Measurements from ENCODE around the gene GPC5.
A peak's percentile ranks its signal among the peaks of the same experiment; 100 is the strongest.
"Not testable (repeated sequence)": the region's sequence is repeated elsewhere in the genome, so short reads cannot be mapped to it uniquely, and the experiment has no call there.

Gene GPC5

DNA sequence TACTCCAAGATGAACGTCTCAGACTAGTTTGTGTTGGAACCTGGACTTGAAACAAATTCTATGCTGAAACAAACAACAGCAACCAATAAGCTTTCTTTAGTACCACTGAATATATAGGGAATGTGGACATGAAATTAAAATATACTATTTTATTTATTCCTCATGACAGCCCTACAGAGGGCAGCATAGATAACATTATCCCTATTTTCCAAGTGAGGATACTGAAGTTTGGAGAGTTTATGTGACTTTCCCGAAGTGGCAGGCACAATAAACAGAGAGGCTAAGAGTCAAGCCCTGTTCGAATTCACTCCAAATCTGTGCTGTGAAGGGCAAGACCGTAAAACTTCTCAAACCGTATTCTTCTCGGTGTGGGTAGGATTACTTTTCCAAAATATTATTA, 1318.3 kb downstream of the GPC5 start:
- peak; percentile 20 for DNase-seq

DNA sequence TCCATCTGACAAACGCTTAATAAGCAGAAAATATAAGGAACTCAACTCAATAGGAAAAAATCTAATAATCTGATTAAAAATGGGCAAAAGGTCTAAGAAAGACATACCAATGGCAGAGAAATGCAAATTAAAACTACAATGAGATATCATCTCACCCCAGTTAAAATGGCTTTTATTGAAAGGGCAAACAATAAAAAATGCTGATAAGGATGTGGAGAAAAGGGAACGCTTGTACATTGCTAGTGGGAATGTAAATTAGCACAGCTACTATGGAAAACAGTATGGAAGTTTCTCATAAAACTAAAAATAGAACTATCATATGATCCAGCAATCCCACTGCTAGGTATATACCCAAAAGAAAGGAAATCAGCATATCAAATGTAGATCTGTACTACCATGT, 1319.4 kb downstream of the GPC5 start:
- no peak for DNase-seq

DNA sequence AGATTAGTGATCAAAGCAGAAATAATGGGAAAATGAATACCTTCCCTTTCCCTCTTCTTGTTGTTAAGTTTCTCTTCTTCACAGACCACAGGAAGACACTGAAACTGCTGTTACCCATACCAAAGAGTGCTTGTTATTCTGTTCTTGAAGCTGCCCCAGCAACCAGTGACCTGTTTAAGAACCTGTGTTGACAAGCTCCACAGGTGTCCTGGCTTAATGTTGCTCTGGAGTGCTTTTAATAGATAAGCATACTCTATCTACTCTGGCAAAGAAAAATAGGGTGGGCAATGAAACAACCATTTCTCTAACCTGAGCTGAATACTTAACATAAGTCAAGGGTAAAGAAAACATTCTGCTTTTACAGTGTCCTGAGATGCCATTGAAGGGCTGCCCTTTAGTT, 1321.4 kb downstream of the GPC5 start:
- DNase-seq, result peak; percentile 25

DNA sequence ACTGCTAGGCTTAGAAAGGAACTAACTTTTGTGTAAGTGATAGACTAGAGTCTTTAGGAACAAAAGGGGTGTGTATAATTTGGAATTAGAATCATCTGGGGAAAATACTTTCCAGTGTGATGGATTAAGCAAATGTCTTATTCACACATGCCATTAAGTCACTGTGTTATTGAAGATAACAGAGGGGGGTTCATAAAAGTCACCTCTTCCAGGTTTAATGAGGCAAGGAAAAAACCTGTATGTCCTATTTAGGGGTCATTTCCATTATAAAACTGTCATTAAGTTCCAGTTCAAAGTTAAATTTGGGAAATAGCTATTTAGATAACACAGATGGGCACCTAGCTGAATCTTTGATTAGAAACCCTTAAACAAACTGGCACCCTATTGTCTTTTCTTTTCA, 1323.2 kb downstream of the GPC5 start:
- no peak for DNase-seq

DNA sequence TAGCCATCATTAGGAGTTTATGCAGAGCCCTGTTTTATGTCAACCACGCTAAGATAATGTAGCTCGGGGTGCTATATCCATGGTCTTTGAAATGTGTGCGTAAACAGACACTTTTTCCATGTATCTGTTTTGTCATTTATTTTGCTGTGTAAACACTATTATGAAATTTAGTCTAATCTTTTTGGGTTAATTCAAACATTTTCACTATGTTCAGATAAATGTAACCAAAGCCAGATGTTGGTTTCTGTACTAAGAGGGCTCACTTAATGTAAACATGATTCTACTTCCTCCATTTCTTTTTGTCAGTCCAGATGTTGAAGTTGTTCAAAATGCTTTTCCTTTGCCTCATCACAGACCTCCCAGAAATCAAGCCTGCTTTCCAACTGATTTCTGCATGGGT, 1328.7 kb downstream of the GPC5 start:
- no peak for DNase-seq

DNA sequence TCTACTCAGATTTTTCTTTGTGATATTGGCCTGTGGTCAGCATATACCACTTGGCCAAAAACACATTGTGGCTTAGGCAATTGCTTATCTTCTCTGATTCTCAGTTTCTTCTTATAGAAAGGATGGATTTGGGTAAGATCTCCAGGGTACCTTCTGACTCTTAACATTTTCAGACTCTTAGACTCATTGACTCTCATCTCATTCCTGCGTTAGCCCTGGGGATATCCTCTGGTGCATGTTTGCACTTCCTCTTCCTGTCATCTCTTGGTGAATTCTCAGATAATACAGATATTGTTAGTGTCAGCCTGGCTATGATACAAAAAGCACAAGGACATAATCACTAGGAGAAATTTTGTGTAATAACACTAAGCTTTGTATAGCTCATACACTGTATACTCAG, 1335.6 kb downstream of the GPC5 start:
- no peak for DNase-seq

DNA sequence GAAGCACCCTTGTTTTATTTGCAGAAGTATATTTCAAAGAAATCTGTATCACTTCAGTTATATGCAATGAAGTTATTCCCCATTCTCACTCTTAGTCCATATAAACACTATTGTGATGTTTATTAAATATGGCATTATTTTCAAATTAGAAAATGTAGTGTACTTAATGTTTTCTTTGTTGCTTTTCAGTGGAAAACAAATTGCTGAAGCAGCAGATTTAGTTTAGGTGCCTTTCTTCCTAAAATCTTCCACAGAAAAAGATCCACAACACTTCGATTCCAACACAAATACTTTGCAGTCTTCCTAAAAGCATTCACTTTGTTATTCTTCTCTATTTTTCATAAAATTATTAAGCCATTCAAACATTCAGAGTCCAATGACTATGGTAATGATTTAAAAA, 1336.1 kb downstream of the GPC5 start:
- no peak for DNase-seq

DNA sequence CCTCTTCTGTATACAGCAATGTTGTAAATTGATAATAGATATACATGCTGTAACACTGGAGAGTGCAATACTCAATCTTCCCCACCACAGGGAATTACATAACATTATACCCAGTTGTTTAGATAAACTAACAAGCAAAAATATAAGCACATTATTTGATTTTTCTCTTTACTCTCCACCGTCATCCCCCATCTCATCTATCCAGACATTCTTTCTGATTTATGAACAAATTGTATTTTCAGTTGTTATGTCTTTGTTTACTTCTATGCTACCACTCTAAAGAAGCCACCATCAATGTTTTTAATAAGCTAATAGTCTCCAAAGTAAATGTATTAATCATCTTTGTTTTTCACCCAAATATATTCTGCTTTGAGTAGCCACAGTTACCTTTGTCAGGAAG, 1337.5 kb downstream of the GPC5 start:
- DNase-seq, result no peak

DNA sequence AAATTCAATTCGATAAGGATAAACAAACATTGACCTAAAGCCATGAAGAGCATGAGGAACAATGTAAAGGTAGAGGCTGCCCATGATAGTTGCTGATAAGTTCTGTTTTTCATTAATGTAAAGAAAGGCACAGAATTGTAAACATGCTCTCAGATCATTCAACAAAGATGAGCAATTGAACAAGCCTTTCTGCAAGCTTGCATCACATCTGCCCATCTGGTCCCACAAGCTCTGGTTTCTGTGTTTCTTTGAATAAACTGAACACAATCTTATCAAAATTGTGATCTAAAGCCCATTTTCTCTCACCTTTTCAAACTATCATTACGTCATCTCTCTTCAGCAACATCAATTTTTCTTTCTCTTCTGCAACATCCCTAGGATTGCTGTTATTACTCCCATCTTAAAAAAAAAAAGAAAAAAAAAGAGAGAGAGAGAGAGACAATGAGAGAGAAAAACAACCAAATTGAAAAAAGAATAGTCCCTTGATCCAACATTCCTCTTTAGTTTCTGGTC, 1340.9 kb downstream of the GPC5 start:
- DNase-seq, result no peak

DNA sequence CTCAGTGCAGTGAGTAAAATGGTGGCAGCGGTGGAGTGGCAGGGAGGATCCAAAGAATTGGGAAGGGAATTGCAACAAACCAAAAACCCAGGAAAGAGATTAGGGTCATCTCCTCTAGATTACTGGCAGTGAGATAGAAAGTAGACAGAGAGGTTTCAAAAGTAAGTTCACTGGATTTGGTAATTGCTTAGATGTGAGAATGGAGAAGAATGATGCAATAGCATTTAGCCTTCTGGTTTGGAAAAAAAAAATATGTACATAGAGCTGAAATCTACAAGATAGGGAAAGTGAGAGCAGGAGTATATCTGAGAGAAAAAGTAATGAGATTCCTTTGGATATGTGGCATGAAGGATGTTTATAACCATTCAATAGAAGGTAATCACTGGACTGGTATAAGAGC, 1345.6 kb downstream of the GPC5 start:
- no peak for DNase-seq

DNA sequence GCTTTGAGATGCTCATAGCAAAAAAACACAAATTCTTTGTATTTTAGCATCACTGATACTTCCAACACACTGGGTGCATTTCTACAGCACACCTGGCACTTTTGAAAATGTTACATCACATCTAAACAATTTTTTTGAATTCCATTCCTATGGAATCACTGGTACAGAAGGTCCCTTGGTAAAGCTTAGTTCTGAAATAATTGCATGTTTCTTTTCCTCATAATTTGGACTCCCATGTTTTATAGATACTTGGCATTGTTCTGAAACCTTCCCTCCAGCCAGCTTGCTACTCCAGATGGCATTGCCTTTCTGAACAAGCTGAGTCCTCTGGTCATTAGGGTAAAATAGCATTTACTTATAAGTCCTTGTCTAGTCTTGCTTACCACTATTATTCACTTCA, 1346.8 kb downstream of the GPC5 start:
- DNase-seq, result peak; percentile 44

DNA sequence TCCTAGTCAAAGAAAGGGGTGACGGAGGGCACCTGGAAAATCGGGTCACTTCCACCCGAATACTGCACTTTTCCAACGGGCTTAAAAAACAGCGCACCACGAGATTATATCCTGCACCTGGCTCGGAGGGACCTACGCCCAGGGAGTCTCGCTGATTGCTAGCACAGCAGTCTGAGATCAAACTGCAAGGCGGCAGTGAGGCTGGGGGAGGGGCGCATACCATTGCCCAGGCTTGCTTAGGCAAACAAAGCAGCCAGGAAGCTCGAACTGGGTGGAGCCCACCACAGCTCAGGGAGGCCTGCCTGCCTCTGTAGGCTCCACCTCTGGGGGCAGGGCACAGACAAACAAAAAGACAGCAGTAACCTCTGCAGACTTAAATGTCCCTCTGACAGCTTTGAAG, 1354.3 kb downstream of the GPC5 start:
- DNase-seq, result not testable (repeated sequence)

DNA sequence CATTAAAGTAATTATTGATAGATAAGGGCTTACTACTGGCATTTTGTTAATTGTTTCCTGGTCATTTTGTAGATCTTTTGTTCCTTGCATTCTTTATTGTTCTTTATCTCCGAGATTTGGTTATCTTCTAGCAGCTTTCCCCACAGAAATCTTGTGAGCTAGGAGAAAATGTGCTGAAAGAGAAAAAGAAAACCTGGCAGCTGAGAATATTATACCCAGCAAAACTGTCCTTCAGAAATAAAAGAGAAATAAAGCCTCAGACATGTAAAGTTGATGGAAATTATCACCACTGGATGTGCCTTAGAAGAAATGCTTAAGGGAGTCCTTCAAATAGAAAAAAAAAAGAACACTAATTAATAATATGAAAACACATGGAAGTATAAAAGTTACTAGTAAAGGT, 1363.3 kb downstream of the GPC5 start:
- DNase-seq, result no peak

DNA sequence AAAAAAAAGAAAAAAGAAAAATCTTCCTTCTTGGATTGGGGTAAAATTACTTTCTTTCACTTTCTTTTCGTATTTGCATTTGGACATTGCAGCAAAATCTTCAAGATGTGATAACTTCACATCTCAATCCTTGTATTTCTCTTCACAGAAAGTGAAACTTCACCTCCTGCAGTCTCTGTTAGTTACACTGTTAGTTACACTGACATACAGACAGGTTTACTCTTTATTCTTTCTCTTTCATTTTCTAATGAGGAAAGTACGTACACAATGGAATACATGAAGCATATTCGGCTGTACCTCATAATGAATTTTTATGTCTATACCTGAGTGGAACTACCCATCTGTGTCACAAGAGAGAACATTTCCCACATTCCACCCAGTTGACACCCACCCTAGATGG, 1369.0 kb downstream of the GPC5 start:
- no peak for DNase-seq

DNA sequence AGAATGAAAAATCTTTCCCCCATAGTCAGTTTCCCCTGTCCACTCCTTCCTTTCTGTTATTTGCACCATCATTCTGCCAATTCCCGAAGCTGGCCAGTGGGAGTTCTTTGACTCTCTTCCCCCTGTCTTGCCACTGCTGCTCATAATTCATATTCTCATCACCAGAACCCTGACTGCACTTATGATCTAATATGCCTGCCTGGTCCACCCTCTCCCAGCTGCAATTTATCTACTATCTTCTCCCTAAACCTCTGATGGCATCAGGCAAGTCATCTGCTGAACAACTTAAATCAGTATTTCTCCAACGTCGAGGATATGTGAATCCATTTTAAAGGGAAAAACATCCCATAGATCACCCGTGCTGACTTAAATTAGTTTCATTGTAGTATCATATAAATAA, 1370.2 kb downstream of the GPC5 start:
- no peak for DNase-seq

DNA sequence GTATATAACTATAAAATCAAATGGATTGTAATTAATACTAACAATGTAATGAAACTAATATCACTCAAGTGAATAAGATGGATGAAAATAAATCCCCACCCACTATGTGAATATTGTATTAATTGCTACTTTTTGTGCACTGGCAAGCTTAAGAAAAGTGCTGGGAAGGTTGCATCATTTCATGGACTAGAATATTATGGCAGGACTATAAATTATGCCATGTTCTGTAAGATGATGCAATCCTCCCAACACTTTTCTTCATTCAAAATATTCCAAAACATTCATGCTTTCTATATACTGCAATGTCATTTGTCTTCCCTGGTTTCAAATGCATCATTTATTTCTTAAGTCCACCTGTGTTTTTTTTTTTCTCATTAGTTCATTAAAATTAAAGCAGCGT, 1370.6 kb downstream of the GPC5 start:
- DNase-seq, result no peak

DNA sequence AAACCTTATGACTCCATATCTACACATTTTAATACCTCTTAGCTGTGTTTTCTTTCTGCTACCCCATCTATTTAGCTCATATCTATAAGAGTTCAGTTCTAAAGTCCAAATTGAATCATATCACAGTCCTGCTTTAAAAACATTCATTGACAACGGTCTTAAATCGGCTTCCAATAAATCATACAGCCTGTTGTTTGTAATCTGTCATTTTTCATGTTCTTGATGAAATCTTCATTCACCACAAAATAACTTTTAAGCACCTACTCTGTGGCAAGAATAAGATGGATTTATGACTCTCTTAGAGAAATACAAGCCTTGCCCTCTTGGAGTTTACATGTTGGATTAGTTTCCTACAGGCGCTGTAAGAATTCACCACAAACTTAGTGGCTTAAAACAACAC, 1377.2 kb downstream of the GPC5 start:
- DNase-seq, result no peak

DNA sequence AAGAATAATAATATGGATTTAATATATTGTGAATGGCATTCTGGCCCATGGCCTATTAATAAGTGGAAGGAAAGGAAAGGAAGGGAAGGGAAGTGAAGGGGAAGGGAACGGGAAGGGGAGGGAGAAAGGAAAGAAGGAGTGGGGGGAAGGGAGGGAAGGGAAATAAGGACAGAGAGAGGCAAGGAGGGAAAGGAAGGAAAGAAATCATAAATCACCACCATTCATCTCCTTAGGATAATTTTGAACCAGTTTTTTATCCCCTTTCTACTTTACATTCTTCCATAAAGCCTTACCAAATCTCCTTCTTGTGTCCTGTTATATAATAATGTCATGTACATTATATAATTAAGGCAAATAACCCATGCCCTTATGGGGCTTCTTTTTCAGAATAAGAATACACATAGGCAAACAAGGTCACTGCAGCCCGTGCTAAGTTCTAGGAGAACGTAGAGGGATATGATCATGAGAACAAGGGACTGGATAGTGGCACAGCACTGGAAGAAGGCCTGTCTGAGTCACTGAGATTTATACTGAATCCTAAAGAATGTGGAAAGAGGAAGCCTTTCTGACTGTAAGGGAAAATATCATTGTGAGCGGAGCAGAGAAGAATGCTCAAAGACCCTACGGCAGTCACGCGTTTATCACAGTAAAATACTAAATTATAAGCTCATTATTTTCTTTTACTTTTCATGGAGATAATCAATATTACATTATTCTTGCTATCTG, 1383.7 kb downstream of the GPC5 start:
- no peak for DNase-seq

DNA sequence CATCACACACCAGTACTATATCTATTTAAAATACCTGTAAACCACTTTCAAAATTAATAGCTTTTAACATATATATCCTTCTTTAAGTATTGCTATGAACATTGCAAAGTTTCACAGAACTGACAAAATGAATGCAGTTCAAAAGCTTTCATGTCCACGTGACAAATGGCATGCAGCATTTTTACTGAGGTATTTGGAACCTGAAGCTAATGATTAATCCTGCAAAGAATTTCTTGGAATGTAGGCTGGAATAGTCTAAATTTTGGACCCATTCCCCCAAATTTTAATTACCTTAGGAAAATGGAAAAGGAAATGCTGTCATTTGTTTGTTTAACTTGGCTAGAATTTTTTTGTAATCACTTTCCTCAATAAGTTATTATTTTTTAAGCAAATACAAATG, 1404.4 kb downstream of the GPC5 start:
- DNase-seq, result no peak

DNA sequence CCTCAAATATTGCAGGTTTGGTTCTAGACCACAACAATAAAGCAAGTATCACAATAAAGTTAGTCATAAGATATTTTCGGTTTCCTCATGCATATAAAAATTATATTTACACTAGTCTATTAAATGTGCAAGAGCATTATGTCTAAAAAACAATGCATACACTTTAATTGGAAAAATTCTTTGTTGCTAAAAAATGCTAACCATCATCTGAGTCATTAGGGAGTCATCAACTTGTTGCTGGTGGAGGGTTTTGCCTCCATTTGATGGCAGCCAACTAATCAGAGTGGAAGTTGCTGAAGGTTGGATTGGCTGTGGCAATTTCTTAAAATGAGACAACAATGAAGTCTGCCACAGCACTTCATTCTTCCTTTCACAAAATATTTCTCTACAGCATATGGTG, 1405.9 kb downstream of the GPC5 start:
- DNase-seq, result no peak

DNA sequence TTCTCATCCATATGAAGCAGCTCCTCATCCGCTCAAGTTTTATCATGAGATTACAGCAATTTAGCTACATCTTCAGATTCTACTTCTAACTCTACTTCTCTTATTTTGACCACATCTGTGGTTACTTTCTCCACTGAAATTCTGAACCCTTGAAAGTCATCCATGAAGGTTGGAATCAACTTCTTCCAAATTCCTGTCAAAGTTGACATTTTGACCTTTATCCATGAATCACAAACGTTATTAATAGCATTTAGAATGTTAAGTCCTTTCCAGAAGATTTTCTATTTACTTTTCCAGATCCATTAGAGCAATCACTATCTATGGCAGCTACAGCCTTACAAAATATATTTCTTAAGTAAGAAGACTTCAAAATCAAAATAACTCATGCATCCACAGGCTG, 1406.5 kb downstream of the GPC5 start:
- no peak for DNase-seq

DNA sequence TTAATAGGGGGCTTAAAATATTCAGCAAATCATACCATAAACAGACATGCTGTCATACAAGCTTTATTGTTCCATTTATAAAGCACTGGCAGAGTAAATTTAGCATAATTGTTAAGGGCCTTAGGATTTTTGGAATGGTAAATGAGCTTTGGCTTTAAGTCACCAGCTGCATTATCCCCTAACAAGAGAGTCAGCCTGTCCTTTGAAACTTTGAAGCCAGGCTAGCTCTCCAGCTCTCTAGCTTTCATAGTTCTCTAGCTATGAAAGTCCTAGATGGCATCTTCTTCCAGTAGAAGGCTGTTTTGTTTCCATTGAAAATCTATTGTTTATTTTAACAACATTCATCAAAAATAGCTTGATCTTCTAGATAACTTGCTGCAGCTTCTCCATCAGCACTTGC, 1407.3 kb downstream of the GPC5 start:
- no peak for DNase-seq

DNA sequence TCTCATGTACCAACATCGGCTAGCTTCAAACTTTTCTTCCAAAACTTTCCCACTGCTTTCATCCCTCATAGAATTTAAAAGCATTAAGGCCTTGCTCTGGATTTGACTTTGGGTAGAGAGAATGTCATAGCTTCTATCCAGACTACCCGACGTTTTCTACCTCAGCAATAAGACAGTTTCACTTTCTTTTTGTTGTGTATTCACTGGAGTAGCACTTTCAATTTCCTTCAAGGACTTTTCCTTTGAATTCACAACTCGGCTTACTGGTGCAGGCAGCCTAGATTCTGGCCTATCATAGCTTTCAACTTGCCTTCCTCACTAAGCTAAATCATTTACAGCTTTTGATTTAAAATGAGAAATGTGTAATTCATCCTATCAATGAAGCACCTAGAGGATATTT, 1407.8 kb downstream of the GPC5 start:
- no peak for DNase-seq

DNA sequence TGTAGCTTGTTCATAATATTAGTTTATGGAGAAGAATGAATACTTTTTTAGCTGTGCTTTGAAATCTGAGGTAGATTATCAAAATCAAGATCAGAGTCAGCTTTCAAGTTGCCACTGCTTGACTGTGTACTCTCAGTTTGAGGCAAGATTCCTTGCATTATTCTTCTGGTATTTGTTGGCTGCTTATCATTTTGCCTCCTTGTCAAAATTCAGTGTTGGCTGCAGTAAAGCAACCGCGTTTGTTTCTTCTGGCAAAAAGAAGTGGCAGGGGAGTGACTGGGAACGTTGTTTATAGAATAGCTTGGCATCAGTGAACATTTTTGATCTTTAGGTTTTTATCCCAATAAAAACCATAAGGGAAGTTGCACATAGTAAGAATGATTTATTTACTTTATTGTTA, 1408.9 kb downstream of the GPC5 start:
- DNase-seq, result no peak

DNA sequence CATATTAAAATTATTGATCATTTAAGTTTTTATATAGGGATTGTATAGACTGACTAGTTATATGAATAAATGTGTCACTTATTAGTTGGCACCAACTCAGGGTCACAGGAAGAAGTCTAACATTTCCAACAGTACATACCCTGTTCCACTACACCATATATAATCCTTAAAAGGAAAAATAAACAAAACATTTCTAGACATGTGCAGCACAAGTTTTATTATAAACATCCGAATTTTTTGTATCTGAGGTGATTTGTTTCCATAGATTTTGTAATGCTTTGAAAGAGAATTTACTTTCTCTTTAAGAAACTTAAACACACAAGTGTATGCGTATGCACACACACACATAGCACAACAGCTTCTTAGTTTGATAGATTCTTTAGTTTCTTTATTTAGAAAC, 1409.5 kb downstream of the GPC5 start:
- no peak for DNase-seq

DNA sequence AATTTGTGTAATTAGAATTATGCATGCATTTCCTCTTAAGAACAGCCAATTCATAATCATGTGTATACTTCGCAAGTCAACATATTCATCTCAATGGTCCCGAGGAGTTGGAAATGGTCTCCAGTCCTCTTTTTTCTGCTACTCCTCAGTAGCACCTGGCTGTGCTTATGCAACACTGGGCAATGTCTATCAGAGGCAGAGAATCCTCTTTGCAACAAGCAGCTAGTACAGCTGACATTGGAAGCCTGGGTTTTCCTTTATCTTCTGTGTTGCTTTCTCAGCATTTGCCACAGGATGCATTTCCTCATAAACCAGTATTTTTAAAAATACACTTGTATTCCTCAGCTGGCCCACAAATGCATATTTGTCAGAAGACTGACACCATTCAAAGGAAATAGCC, 1422.9 kb downstream of the GPC5 start:
- DNase-seq, result peak; percentile 8

Measured in NCI-H82 (cell line).